GM18508 (cell line): ENCODE data around the gene PYGM.

Source experiments
- ATAC-seq: cut with Tn5 transposase; IDR thresholded peaks from one replicate; pipeline ENCODE4 v1.9.1; 2021; ENCODE audit warnings: moderate number of reproducible peaks; ENCODE audit not compliant: insufficient read depth, unreplicated experiment

Gene PYGM

GRCh38 chr11:64792482-64792881 lies 32.7 kb upstream of the PYGM start:
- ATAC-seq = no peak

GRCh38 chr11:64791781-64792291 lies 32.1 kb upstream of the PYGM start:
- no peak for ATAC-seq

- ATAC-seq = no peak
Observed at GRCh38 chr11:64790205-64791095, 30.7 kb upstream of the PYGM start.

GRCh38 chr11:64789331-64790204 lies 29.8 kb upstream of the PYGM start:
- no peak for ATAC-seq

- no peak for ATAC-seq
Observed at GRCh38 chr11:64788321-64789215, 28.8 kb upstream of the PYGM start.

- no peak for ATAC-seq
Observed at GRCh38 chr11:64787526-64788320, 27.9 kb upstream of the PYGM start.

- ATAC-seq = no peak
Observed at GRCh38 chr11:64786308-64786707, 26.5 kb upstream of the PYGM start.

GRCh38 chr11:64784813-64785581 lies 25.2 kb upstream of the PYGM start:
- no peak for ATAC-seq

GRCh38 chr11:64778473-64779298 lies 18.9 kb upstream of the PYGM start, which contains the start of gene SF1:
Gene SF1, minus strand, starts transcription at chr11:64778542. Its CDS starts 150 bp downstream, at chr11:64778392.
- ATAC-seq = peak; percentile 64

GRCh38 chr11:64778223-64778472 lies 18.4 kb upstream of the PYGM start:
- ATAC-seq = peak; percentile 1

GRCh38 chr11:64777449-64778222 lies 17.9 kb upstream of the PYGM start:
- ATAC-seq = no peak

- no peak for ATAC-seq
Observed at GRCh38 chr11:64776875-64777274, 17.1 kb upstream of the PYGM start.

- ATAC-seq = no peak
Observed at GRCh38 chr11:64776425-64776824, 16.7 kb upstream of the PYGM start.

- no peak for ATAC-seq
Observed at GRCh38 chr11:64774144-64774543, 14.4 kb upstream of the PYGM start.

GRCh38 chr11:64772303-64773018 lies 12.7 kb upstream of the PYGM start:
- ATAC-seq = no peak

- ATAC-seq = no peak
Observed at GRCh38 chr11:64771861-64772260, 12.1 kb upstream of the PYGM start.
